ENCODE results near the gene CEP104.

GRCh38 chr1:3811595-3811911 lies 45.5 kb downstream of the CEP104 start:
- TF ChIP-seq CTCF (conservative IDR thresholded peaks at IDR 0.05) (no peak), ZFX (IDR thresholded peaks at IDR 0.05) (no peak)

Data from C4-2B (cell line).